GM21576 (cell line): ENCODE measurements around the gene ANTXR2.

Experiments used
- ATAC-seq: cut with Tn5 transposase; IDR thresholded peaks from one replicate; pipeline ENCODE4 v1.9.1; 2021; ENCODE audit warnings: mild to moderate bottlenecking, moderate library complexity; ENCODE audit not compliant: unreplicated experiment

The ANTXR2 gene

GRCh38 chr4:80092847-80093246, 19.8 kb upstream of the ANTXR2 start:
- ATAC-seq: no peak

- no peak for ATAC-seq
These were observed 19.1 kb upstream of the ANTXR2 start for GRCh38 chr4:80092088-80092487.

GRCh38 chr4:80091688-80092087, 18.7 kb upstream of the ANTXR2 start:
- no peak for ATAC-seq

GRCh38 chr4:80091184-80091583, 18.2 kb upstream of the ANTXR2 start:
- ATAC-seq: no peak

GRCh38 chr4:80090090-80090489, 17.1 kb upstream of the ANTXR2 start:
- ATAC-seq: no peak

GRCh38 chr4:80088471-80088870, 15.4 kb upstream of the ANTXR2 start:
- no peak for ATAC-seq

GRCh38 chr4:80086296-80086695, 13.3 kb upstream of the ANTXR2 start:
- ATAC-seq: no peak

GRCh38 chr4:80085081-80085480, 12.1 kb upstream of the ANTXR2 start:
- ATAC-seq: no peak

- ATAC-seq: no peak
These were observed 9.7 kb upstream of the ANTXR2 start for GRCh38 chr4:80082693-80083092.

GRCh38 chr4:80081566-80081965, 8.5 kb upstream of the ANTXR2 start:
- ATAC-seq: no peak

GRCh38 chr4:80079255-80079923, 6.4 kb upstream of the ANTXR2 start:
- ATAC-seq: no peak

GRCh38 chr4:80078346-80079092, 5.5 kb upstream of the ANTXR2 start:
- ATAC-seq: no peak

- no peak for ATAC-seq
These were observed 4.6 kb upstream of the ANTXR2 start for GRCh38 chr4:80077639-80078038.

GRCh38 chr4:80076681-80077080, 3.7 kb upstream of the ANTXR2 start:
- ATAC-seq: no peak

- ATAC-seq: no peak
These were observed 3.1 kb upstream of the ANTXR2 start for GRCh38 chr4:80075995-80076675.

- ATAC-seq: no peak
These were observed 1.6 kb upstream of the ANTXR2 start for GRCh38 chr4:80074651-80075050.

- ATAC-seq: no peak
These were observed 1.0 kb upstream of the ANTXR2 start for GRCh38 chr4:80074069-80074468.

- peak; percentile 49 for ATAC-seq
These were observed 512 bp upstream of the ANTXR2 start for GRCh38 chr4:80073473-80074008.

GRCh38 chr4:80072228-80072743, 743 bp downstream of the ANTXR2 start:
- peak; percentile 11 for ATAC-seq

GRCh38 chr4:80071604-80072227, 1.3 kb downstream of the ANTXR2 start:
- peak; percentile 34 for ATAC-seq
